Colonic mucosa (tissue), 4 donors: ENCODE data around the gene KHDRBS1. TPM values are rescaled to one million over a fixed set of nuclear protein-coding genes. Genes with fewer than 3 reads are reported as not detected.

ENCODE experiments used
- DNase-seq: peaks from one replicate; pipeline ENCODE4 v3.0.0-alpha.2; 2020
- H3K27ac ChIP-seq: fragments of 200-600 bp; one replicate; pipeline ENCODE4 v1.8.0; 2021
- H3K27me3 ChIP-seq: fragments of 200-600 bp; one replicate; pipeline ENCODE4 v1.8.0; 2021
- H3K36me3 ChIP-seq: fragments of 200-600 bp; one replicate; pipeline ENCODE4 v1.8.0; 2021
- H3K4me1 ChIP-seq: fragments of 200-600 bp; one replicate; pipeline ENCODE4 v1.8.0; 2021; ENCODE audit warnings: mild to moderate bottlenecking
- H3K4me3 ChIP-seq: fragments of 200-600 bp; one replicate; pipeline ENCODE4 v1.8.0; 2021
- H3K9ac ChIP-seq, 2 donors: one replicate each; pipeline ENCODE4 v1.7.0; 2013; ENCODE audit warnings: control low read depth in 2 of 2, low read depth in 2 of 2, low read length in 2 of 2
- H3K9me3 ChIP-seq: fragments of 200-600 bp; one replicate; pipeline ENCODE4 v1.8.0; 2021
- CTCF ChIP-seq: fragments of 200-600 bp; IDR thresholded peaks from one replicate; pipeline ENCODE4 v1.8.0; 2022; ENCODE audit warnings: antibody characterized with exemption, mild to moderate bottlenecking
- intact Hi-C: fragments of 100-400 bp; cut with DNase I; formaldehyde crosslinking; loops from one replicate; pipeline ENCODE4 v1.14.1; 2022
- microRNA-seq: library from miRNA; unstranded; fragments of <30 nt; microRNA quantifications from one replicate; pipeline ENCODE4, GENCODE V29; 2019
- total RNA-seq, 2 donors: library from RNA; stranded (reverse); fragmentation: NEBNext Ultra II Directional in 1 of 2; extraction: Animal tissue kit (Norgen Biotek cat#: 25700) in 1 of 2; gene quantifications; one replicate each; pipeline ENCODE4 v1.2.1, GENCODE V29; 2021
- donor health status: healthy.
- donor health status: DM: no; HTN: no; CAD: no.
- donor health status: DM: no; HTN: no; CAD: no.

KHDRBS1 gene
- total RNA-seq, 2 donors from 2014 or later: 105 to 147 TPM

- Histone ChIP-seq H3K9me3 (no peaks in the 10 kb centered on the region), H3K4me3 (no peak overlapping the region), H3K9ac (no peak overlapping the region), H3K4me1 (no peaks in the 10 kb centered on the region), H3K27ac (no peak overlapping the region), H3K36me3 (peaks cover 7% of the 10 kb centered on the region), H3K27me3 (no peaks in the 10 kb centered on the region)
- no peak for DNase-seq
- TF ChIP-seq CTCF: no peak
- intact Hi-C loops: no loop called here
Observed at GRCh38 chr1:32091176-32091575, 77.5 kb downstream of the KHDRBS1 start.

DNA sequence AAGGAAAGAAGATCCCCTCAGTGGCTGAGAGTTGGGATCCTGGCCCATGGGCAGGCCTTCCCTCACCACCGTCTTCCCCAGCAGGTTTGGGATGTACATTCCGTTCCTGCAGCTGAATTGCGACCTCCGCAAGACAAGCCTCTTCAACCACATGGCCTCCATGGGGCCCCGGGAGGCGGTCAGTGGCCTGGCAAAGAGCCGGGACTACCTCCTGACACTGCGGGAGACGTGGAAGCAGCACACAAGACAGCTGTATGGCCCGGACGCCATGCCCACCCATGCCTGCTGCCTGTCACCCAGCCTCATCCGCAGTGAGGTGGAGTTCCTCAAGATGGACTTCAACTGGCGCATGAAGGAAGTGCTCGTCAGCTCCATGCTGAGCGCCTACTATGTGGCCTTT, 77.9 kb downstream of the KHDRBS1 start:
- intact Hi-C loops: no loop called here
- TF ChIP-seq CTCF: no peak
- Histone ChIP-seq H3K36me3 (peaks cover 7% of the 10 kb centered on the region), H3K9ac (no peak overlapping the region), H3K9me3 (no peaks in the 10 kb centered on the region), H3K4me1 (no peaks in the 10 kb centered on the region), H3K4me3 (no peak overlapping the region), H3K27me3 (no peaks in the 10 kb centered on the region), H3K27ac (no peak overlapping the region)
- DNase-seq: no peak

Small RNA genes within 50 kb of the gene (microRNA-seq; reads per million reads assigned to microRNA genes)
- gene MIR5585: not detected

Other genes with a start within 250 kb of the KHDRBS1 start
- 1 to 10 TPM in 1 of 2 donors, under 1 TPM in 1; 0.59 to 1.6 TPM for gene ADGRB2, start 249.5 kb upstream of the KHDRBS1 start, total RNA-seq
- gene SPOCD1, start 197.8 kb upstream of the KHDRBS1 start, total RNA-seq: under 1 TPM; 0.45 to 0.59 TPM
- 100 to 1,000 TPM; 240 to 332 TPM for gene PTP4A2, start 75.5 kb upstream of the KHDRBS1 start, total RNA-seq
- 10 to 100 TPM; 12.3 to 18.2 TPM for gene TMEM39B, start 59.1 kb downstream of the KHDRBS1 start, total RNA-seq
- gene KPNA6, start 94.2 kb downstream of the KHDRBS1 start, total RNA-seq: 10 to 100 TPM; 56.7 to 66.9 TPM
- gene TXLNA, start 165.8 kb downstream of the KHDRBS1 start, total RNA-seq: 10 to 100 TPM; 32.5 to 47.7 TPM
- 1 to 10 TPM; 2.8 to 5.1 TPM for gene CCDC28B, start 186.7 kb downstream of the KHDRBS1 start, total RNA-seq
- 1 to 10 TPM; 1.8 to 4.3 TPM for gene IQCC, start 191.8 kb downstream of the KHDRBS1 start, total RNA-seq
- not detected for gene DCDC2B, start 195.2 kb downstream of the KHDRBS1 start, total RNA-seq
- gene TMEM234, start 208.5 kb downstream of the KHDRBS1 start, total RNA-seq: 10 to 100 TPM; 20.3 to 27.0 TPM
- gene EIF3I, start 208.5 kb downstream of the KHDRBS1 start, total RNA-seq: 100 to 1,000 TPM; 142 to 264 TPM
- gene FAM167B, start 233.4 kb downstream of the KHDRBS1 start, total RNA-seq: 1 to 10 TPM; 4.2 to 5.5 TPM
- gene LCK, start 237.4 kb downstream of the KHDRBS1 start, total RNA-seq: 10 to 100 TPM in 1 of 2 donors, 1 to 10 TPM in 1; 3.7 to 24.7 TPM